Kidney epithelial cell (primary cell): ENCODE measurements around the gene VHLL. TPM values are rescaled to one million over a fixed set of nuclear protein-coding genes. Genes with fewer than 3 reads are reported as not detected.

Experiments
- DNase-seq: peaks from one replicate; pipeline ENCODE4 v3.0.0-alpha.2; 2010; ENCODE audit warnings: low read depth
- H3K27me3 ChIP-seq: 2 replicates; pipeline ENCODE4 v1.6.0; 2011; ENCODE audit warnings: low read length; ENCODE audit not compliant: control insufficient read depth, insufficient read depth
- H3K36me3 ChIP-seq: 2 replicates; pipeline ENCODE4 v1.5.1; 2011; ENCODE audit warnings: low read length; ENCODE audit not compliant: control insufficient read depth, insufficient read depth
- H3K4me3 ChIP-seq: 2 replicates; pipeline ENCODE4 v1.5.1; 2011; ENCODE audit warnings: low read depth, mild to moderate bottlenecking, control low read depth, low read length
- total RNA-seq: library from RNA; depleted of rRNA; stranded (reverse); fragments of >200 nt; gene quantifications from 2 replicates; pipeline ENCODE4 v1.2.3, GENCODE V29; 2015
- TF ChIP-seq, protein P1 (sequence below): IDR thresholded peaks from 2 replicates; pipeline ENCODE4 v1.5.1; 2011; ENCODE audit warnings: mild to moderate bottlenecking, moderate library complexity, low read length, control low read depth, inconsistent platforms; ENCODE audit not compliant: insufficient read depth, poor library complexity, severe bottlenecking

VHLL gene
- total RNA-seq, 1 donor from 2014 or later: not detected

DNA sequence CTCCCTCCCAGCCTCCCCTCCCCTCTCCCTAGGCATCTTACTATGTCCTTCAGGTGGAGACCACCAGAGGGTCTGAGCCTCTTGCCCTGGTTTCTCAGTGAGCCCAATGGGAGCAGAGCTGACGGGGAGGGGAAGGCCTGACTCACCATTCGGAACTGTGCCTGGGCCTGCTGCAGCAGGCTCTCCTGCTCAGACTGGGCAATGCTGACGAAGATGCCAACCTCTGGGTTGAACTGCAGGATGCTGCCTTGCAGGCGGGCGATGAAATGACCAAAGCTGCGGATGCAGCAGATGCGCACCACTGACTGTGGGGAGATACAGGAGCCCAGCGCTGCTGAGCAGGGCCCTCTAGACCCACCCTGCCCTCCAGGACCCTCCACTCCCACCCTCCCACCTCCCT, 40.2 kb downstream of the VHLL start:
- Histone ChIP-seq H3K36me3 (peaks cover 5% of the 10 kb centered on the region), H3K27me3 (no peaks in the 10 kb centered on the region), H3K4me3 (no peak overlapping the region)
- no peak for DNase-seq
- TF ChIP-seq, protein P1, sequence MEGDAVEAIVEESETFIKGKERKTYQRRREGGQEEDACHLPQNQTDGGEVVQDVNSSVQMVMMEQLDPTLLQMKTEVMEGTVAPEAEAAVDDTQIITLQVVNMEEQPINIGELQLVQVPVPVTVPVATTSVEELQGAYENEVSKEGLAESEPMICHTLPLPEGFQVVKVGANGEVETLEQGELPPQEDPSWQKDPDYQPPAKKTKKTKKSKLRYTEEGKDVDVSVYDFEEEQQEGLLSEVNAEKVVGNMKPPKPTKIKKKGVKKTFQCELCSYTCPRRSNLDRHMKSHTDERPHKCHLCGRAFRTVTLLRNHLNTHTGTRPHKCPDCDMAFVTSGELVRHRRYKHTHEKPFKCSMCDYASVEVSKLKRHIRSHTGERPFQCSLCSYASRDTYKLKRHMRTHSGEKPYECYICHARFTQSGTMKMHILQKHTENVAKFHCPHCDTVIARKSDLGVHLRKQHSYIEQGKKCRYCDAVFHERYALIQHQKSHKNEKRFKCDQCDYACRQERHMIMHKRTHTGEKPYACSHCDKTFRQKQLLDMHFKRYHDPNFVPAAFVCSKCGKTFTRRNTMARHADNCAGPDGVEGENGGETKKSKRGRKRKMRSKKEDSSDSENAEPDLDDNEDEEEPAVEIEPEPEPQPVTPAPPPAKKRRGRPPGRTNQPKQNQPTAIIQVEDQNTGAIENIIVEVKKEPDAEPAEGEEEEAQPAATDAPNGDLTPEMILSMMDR: no peak

DNA sequence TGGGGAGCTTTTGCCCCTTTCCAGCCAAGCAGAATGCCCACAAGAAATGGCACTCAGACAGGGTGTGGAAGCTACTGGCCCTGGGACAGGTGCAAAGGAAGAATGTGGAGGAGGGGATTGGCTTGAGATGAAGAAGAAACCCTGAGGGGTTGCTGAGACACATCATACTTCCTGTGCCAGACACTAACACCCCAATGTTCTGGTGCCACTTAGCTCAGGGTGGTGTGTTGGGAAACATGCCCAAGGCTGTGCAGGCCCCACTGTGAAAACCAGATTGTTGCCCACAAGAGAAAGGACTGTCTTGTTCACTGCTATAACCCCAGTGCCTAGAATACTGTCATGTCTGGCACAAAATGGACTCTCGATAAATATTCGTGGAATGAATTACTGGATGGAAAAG, 41.4 kb downstream of the VHLL start:
- TF ChIP-seq, protein P1: no peak
- H3K36me3 ChIP-seq: peaks cover 5% of the 10 kb centered on the region

DNA sequence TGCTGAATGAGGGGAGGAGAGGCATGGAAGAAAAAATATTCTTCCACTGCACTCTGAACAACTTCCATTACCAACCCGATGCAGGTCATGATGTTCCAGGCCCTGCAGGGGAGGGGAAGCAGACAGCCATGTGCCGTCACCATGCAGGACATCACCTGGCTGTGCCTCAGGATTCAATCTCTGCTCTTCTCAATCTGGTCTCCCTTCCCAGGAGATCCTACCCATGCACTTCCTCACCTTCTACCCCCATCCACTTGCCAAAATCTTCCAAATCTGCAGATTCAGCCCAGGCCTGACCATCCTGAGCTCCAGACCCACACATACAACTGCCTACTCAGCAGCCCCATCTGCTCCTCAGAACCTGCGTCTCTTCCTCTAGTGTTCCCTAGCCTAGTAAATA, 45.5 kb downstream of the VHLL start:
- H3K36me3 ChIP-seq: peaks cover 7% of the 10 kb centered on the region
- H3K4me3 ChIP-seq: no peak overlapping the region
- no peak for DNase-seq
- TF ChIP-seq, protein P1: no peak
- H3K27me3 ChIP-seq: no peaks in the 10 kb centered on the region

More for the DNA sequence above, 41.4 kb downstream of the VHLL start:
- Histone ChIP-seq H3K27me3 (no peaks in the 10 kb centered on the region), H3K4me3 (no peak overlapping the region)
- no peak for DNase-seq

DNA sequence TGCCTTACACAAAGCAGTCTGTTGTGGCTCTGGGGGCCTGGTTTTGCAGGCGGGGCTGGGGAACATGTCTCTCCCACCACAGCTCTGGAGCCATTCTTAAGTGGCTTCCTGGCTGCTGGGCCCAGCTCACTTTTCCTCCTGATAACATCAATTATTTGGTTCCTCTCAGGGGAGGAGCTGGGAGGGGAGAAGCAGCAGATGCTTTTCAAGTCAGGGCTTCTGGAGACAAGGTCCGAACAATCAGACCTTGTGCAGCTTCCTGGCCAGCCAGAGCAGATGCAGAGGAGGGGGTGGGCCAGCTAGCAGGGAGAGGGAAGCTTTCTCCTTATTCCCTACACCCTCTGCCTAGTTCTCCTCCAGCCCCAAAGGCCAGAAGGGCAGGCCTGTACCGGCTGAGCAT, 47.6 kb downstream of the VHLL start:
- Histone ChIP-seq H3K4me3 (no peak overlapping the region), H3K27me3 (no peaks in the 10 kb centered on the region), H3K36me3 (peaks cover 7% of the 10 kb centered on the region)
- DNase-seq: no peak
- TF ChIP-seq, protein P1: no peak

DNA sequence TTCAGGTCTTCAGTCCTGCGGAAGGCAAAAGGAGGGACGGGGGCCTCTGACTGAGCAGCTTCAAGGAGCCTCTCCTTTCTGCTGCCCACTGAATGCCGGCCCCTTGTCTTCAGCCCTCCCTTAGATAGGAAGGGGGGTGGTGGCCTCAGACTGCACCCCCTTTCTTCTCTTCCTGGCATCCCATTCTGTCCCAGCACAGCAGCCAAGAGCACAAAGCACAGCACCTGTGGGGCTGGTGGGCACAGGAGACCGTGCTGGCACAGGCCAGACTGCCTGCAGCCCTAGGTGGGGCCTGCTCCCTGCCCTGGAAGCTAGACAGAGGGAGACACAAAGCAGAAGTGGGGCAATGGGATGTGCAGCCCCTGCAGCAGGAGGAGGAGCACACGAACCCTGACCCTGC, 49.5 kb downstream of the VHLL start:
- H3K27me3 ChIP-seq: peaks cover 4% of the 10 kb centered on the region
- peaks cover 7% of the 10 kb centered on the region for H3K36me3 ChIP-seq
- TF ChIP-seq, protein P1: no peak
- DNase-seq: no peak
- H3K4me3 ChIP-seq: no peak overlapping the region

Other genes starting within 250 kb of the VHLL start
- gene UBQLN4, start 245.5 kb downstream of the VHLL start, total RNA-seq: 28.2 and 30.5 TPM in 2 replicates
- 96.5 and 108 TPM in 2 replicates for gene LAMTOR2, start 244.5 kb downstream of the VHLL start, total RNA-seq
- 30.4 and 46.0 TPM in 2 replicates for gene RAB25, start 238.1 kb downstream of the VHLL start, total RNA-seq
- gene MEX3A, start 216.8 kb downstream of the VHLL start, total RNA-seq: 34.5 and 34.6 TPM in 2 replicates
- gene LMNA, start 184.6 kb downstream of the VHLL start, total RNA-seq: 251 and 280 TPM in 2 replicates
- 2.6 and 3.8 TPM in 2 replicates for gene SEMA4A, start 145.7 kb downstream of the VHLL start, total RNA-seq
- gene SLC25A44, start 105.2 kb downstream of the VHLL start, total RNA-seq: 14.4 and 18.2 TPM in 2 replicates
- 81.8 and 83.6 TPM in 2 replicates for gene PMF1, start 86.3 kb downstream of the VHLL start, total RNA-seq
- gene BGLAP, start 57.1 kb downstream of the VHLL start, total RNA-seq: not detected in 2 replicates
- 2.5 TPM in 2 replicates for gene PAQR6, start 51.3 kb downstream of the VHLL start, total RNA-seq
- 84.4 and 88.7 TPM in 2 replicates for gene SMG5, start 16.5 kb downstream of the VHLL start, total RNA-seq
- 1.9 and 3.0 TPM in 2 replicates for gene TMEM79, start 15.0 kb downstream of the VHLL start, total RNA-seq
- 91.5 and 104 TPM in 2 replicates for gene GLMP, start 3.6 kb downstream of the VHLL start, total RNA-seq
- gene CCT3, start 39.0 kb upstream of the VHLL start, total RNA-seq: 303 and 382 TPM in 2 replicates
- 0.25 TPM in 1 of 2 replicates, not detected in the other for gene TSACC, start 39.2 kb upstream of the VHLL start, total RNA-seq
- 0.55 TPM in 1 of 2 replicates, not detected in the other for gene RHBG, start 69.9 kb upstream of the VHLL start, total RNA-seq
- gene MEF2D, start 201.5 kb upstream of the VHLL start, total RNA-seq: 16.6 and 22.0 TPM in 2 replicates